Central memory CD8-positive, alpha-beta T cell (primary cell): ENCODE results near the gene MCOLN2.
"Not testable (repeated sequence)": the region's sequence is repeated elsewhere in the genome, so short reads cannot be mapped to it uniquely, and the experiment has no call there.

Source experiments
- ATAC-seq: fragments of 150-1000 bp; cut with Tn5 transposase; replicated peaks from 2 replicates; pipeline ENCODE4 v1.10.0; 2022; ENCODE audit warnings: mild to moderate bottlenecking, moderate FRiP score, moderate number of reproducible peaks; ENCODE audit not compliant: poor library complexity, severe bottlenecking; ENCODE audit errors: extremely low read depth
- DNase-seq, 2 donors: peaks; one replicate each; pipeline ENCODE4 v3.0.0; 2021; ENCODE audit warnings: low spot score in 2 of 2
- H3K27ac Mint-ChIP-seq: one replicate; pipeline ENCODE4 v1.8.0; 2022; ENCODE audit warnings: low read depth, mild to moderate bottlenecking, moderate library complexity, mixed read lengths
- H3K27me3 Mint-ChIP-seq: one replicate; pipeline ENCODE4 v1.8.0; 2022; ENCODE audit warnings: mixed read lengths
- H3K36me3 Mint-ChIP-seq: one replicate; pipeline ENCODE4 v1.8.0; 2022; ENCODE audit warnings: mild to moderate bottlenecking, moderate library complexity, mixed read lengths; ENCODE audit not compliant: insufficient read depth
- H3K4me1 Mint-ChIP-seq: one replicate; pipeline ENCODE4 v1.8.0; 2022; ENCODE audit warnings: mixed read lengths
- H3K4me3 Mint-ChIP-seq: one replicate; pipeline ENCODE4 v1.8.0; 2022; ENCODE audit warnings: mild to moderate bottlenecking, moderate library complexity, mixed read lengths
- H3K9me3 Mint-ChIP-seq: one replicate; pipeline ENCODE4 v1.8.0; 2022; ENCODE audit warnings: mixed read lengths

MCOLN2 gene

DNA sequence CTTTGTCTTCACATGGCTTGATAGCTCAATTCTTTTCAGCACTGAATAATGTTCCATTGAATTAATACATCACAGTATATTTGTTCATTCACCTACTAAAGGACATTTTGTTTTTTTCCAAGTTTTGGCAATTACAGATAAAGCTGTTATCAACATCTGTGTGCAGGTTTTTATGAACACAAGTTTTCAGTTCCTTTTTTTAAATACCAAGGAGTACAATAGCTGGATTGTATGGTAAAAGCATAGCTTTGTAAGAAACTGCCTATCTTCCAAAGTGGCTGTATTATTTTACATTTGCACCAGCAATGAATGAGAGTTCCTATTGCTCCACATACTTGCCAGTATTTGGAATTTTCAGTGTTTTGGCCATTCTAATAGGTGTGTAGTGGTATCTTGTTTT, 4.8 kb upstream of the MCOLN2 start:
- DNase-seq = no peak
- Mint-ChIP-seq H3K4me1 (peaks cover 56% of the 10 kb centered on the region), H3K9me3 (peaks cover 11% of the 10 kb centered on the region), H3K27me3 (no peaks in the 10 kb centered on the region), H3K27ac (no peak overlapping the region), H3K36me3 (peaks cover 3% of the 10 kb centered on the region), H3K4me3 (no peak overlapping the region)
- ATAC-seq = no peak

DNA sequence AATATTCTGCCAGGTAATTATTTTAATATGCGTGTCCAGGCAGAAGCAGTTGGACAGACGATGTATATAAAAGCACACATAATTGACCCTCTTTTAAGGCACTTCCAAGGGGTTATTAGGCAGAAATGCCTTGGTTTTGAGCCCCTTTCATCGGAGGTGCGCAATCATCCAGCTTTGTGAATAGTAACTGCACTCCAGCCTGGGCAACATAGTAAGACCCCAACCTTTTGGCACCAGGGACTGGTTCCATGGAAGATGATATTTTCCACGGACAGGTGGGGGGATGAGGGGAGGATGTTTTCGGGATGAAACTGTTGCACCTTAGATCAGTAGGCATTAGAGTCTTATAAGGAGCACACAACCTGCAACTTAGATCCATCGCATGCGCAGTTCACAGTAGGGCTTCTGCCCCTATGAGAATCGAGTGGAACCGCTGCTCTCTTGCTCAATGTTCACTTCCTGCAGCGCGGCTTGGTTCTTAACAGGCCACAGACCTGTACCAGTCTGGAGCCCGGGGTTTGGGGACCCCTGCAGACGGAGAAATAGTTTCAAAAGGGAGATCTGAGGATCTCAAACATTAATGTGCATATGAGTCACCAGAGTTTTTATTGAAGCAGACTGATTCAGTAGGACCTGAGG, 1.8 kb upstream of the MCOLN2 start:
- Mint-ChIP-seq H3K27ac (peak overlapping the region; percentile 93), H3K4me1 (peaks cover 51% of the 10 kb centered on the region), H3K4me3 (peak overlapping the region; percentile 92), H3K27me3 (no peaks in the 10 kb centered on the region), H3K9me3 (no peaks in the 10 kb centered on the region), H3K36me3 (peaks cover 3% of the 10 kb centered on the region)
- ATAC-seq (peak; percentile 79), DNase-seq (peak; percentile 37 to 68)

DNA sequence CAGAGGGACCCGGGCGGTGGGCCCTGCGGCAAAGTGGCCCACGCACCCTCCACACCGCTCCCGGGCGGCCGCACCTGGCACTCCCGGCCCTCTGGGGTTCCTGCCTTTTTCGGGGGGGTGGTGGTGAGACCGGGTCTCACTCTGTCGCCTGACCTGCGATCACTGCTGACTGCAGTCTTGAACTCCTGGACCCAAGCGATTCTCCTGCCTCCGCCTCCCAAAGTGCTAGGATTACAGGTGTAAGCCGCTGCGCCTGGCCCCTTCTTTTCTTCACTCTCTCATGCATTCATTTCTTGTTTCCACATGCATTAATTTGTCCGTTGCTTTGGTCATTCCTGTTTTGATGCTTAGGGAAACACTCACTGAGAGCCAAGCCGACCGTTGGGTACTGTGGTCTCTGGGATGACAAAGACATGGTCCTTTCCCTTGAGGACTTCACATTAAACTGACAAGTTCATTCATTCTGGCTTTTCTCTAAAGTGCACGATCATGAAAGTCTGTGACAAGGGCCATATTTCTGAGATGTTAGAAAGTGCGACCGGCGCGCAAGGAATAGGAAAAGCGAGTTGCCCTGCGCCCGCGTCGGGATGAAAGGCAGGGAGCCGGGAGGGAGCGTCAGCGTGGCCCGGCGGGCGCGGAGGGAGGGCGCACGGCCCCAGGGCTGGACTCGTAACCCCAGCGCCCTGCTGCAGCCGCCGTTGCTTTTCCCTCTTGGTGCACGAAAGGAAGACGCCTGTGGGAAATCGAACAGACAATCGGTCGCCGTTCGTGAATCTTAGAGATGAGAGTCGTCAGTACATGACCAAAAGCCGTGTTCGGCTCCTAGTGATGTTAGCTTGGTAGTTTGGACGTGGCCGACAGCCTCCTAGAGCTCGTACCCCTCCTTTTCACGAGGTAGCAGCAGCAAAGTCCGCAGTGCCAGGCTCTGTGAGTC, 1.0 kb upstream of the MCOLN2 start:
- DNase-seq (no peak), ATAC-seq (no peak)
- Mint-ChIP-seq H3K27ac (peak overlapping the region; percentile 93), H3K4me1 (peaks cover 57% of the 10 kb centered on the region), H3K9me3 (no peaks in the 10 kb centered on the region), H3K36me3 (peaks cover 3% of the 10 kb centered on the region), H3K4me3 (peak overlapping the region; percentile 92), H3K27me3 (no peaks in the 10 kb centered on the region)

DNA sequence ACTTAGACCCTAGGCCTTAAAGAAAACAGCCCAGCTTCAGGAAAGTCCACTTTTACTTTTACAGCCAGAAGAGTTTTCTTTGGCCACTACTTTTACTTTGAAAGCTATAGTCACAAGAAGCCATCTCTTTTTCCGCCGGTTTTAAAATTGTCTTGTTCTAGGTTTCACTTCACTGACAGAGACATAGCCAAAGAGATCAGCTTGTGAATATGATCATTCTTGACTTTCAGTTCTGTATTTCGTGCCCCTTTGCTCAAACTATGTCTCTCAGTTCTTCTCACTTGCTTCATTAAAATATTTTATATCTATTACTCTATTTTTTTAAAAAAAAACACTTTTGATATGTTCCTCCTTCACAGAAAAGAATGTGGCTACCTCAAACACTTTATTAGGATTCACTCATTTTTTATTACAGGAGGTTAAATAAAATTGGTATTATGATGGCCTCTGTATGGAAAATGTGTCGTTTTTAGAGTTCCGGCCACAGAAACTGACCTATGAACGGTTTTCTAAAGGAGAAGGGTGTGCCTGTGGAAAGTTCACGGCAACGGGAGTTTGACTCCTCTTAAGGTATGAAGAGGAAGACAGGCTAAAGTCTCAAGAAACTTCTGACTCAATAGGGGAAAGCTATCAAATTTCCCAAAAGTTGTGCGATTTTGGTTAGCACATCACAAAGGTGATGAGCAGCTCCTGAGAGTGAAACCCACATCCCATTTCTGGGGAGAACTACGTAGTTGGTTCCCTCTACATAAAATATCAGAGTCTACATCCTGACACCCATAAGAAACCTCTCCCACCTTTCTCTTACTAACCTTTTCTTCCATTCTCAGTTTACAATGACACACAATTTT, 1.2 kb downstream of the MCOLN2 start:
- H3K4me1 Mint-ChIP-seq = peaks cover 68% of the 10 kb centered on the region
- H3K9me3 Mint-ChIP-seq = no peaks in the 10 kb centered on the region
- no peak for ATAC-seq
- H3K27ac Mint-ChIP-seq = peak overlapping the region; percentile 56
- no peaks in the 10 kb centered on the region for H3K27me3 Mint-ChIP-seq
- no peak for DNase-seq
- H3K4me3 Mint-ChIP-seq = peak overlapping the region; percentile 92
- H3K36me3 Mint-ChIP-seq = peaks cover 5% of the 10 kb centered on the region

DNA sequence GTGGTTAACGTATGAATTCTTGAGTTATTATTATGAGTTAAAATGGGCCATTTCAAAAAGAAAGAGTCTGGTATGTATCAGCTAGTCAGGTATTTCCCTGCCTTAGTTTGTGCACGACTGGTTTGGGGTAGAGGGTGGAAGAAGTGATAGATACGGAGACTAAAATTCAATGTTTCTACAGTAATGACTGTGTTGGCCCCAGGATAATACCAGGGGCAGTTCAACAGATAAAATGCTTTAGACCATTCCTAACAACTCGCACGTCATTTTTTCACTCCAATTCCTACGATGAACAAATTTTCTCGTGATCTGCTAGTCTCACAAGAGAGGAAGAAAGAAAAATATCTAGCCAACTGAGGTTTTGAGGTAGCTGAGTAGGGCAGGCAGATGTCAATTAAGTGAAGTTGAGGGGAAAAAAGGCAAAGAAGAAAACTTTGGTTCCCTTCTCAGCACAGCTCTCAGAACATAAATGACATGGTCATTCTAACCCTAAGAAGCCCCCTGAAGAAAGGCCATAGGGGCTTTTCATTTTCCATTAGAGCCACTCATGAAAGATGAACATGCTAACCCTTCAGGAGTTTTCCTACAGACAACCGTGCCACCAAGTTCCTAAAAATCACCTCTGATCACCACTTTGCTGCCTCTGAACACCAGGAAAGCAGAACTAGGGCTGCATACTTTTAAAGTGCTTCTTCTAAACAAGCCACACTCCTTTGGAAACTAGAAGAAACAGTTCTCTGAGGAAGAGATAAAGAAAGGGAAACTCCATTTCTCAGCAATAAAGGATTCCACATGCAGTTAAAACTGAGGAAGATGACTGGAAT, 5.6 kb downstream of the MCOLN2 start:
- Mint-ChIP-seq H3K27me3 (no peaks in the 10 kb centered on the region), H3K27ac (peak overlapping the region; percentile 85), H3K4me3 (peak overlapping the region; percentile 65), H3K36me3 (peaks cover 3% of the 10 kb centered on the region), H3K9me3 (no peaks in the 10 kb centered on the region), H3K4me1 (peaks cover 60% of the 10 kb centered on the region)
- DNase-seq = no peak
- no peak for ATAC-seq

DNA sequence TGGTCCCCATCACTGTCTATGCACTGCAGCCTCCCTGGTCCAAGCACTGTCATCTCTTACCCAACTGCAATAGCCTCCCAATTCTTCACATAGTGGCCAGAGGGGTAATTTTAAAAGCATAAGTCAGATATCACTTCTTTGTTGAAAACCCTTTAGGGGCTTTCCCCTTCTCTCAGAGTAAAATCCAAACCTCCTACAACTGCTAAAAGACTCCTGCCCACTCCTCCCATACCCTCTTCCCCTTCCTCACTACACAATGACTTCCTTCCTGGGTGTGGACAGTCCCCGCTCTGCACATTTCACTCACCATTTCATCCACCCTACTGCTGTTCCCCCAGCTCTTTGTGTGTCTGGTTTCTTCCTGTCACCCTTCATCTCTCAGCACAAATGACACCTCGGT, 8.3 kb downstream of the MCOLN2 start:
- no peaks in the 10 kb centered on the region for H3K9me3 Mint-ChIP-seq
- H3K4me1 Mint-ChIP-seq = peaks cover 72% of the 10 kb centered on the region

DNA sequence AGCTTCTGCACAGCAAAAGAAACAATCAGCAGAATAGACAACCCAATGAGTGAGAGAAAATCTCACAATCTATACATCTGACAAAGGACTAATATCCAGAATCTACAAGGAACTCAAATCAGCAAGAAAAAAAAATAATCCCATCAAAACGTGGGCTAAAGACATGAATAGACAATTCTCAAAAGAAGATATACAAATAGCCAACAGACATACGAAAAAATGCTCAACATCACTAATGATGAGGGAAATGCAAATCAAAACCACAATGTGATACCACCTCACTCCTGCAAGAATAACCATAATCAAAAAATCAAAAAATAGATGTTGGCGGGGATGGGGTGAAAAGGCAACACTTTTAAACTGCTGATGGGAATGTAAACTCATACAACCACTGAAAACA, 10.4 kb downstream of the MCOLN2 start:
- H3K27ac Mint-ChIP-seq, DNase-seq, ATAC-seq, H3K9me3 Mint-ChIP-seq, H3K4me3 Mint-ChIP-seq, H3K27me3 Mint-ChIP-seq: not testable (repeated sequence)
- H3K4me1 Mint-ChIP-seq = peaks cover 53% of the 10 kb centered on the region
- H3K36me3 Mint-ChIP-seq = peaks cover 16% of the 10 kb centered on the region

More for the DNA sequence above, 8.3 kb downstream of the MCOLN2 start:
- peak overlapping the region; percentile 25 for H3K4me3 Mint-ChIP-seq
- ATAC-seq (peak; percentile 72), DNase-seq (no peak)
- peak overlapping the region; percentile 68 for H3K27ac Mint-ChIP-seq
- peaks cover 15% of the 10 kb centered on the region for H3K36me3 Mint-ChIP-seq
- H3K27me3 Mint-ChIP-seq = no peaks in the 10 kb centered on the region

DNA sequence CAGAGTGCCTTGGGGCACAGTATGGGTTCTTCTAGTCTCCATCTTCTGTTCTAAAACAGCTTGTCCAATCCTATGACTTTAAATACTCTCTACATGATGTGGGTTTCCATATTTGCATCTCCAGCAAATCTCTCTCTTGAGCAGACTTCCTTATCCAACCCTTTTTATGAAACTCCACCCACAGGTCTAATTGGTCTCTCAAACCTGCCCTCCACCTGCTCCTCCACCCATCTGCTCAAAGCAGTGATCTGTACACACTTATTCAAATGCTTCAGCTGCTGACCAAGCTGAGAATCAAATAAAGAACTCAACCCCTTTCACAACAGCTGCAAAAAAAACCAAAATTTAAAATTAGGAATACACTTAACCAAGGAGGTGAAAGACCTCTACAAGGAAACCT, 11.5 kb downstream of the MCOLN2 start:
- ATAC-seq = no peak
- Mint-ChIP-seq H3K27me3 (no peaks in the 10 kb centered on the region), H3K4me3 (no peak overlapping the region), H3K27ac (no peak overlapping the region), H3K9me3 (peaks cover 7% of the 10 kb centered on the region), H3K36me3 (peaks cover 14% of the 10 kb centered on the region), H3K4me1 (peaks cover 54% of the 10 kb centered on the region)
- DNase-seq = no peak

DNA sequence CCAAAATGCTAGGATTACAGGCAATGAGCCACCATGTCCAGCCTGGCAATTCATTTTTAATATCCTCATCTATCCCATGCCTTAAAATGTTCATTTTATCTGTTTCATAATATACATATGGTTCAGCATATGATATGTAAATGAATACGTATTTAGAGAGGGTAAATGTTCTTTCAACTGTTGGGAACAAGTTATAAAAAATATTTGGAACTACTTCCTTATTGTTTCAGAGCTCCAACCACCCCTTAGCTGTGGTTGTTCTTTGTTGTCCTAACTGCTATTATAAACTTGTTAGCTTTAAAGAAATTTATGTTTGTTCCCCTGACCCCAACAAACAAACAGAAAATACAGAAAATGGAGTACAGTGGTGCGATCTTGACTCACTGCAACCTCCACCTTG, 14.5 kb downstream of the MCOLN2 start:
- Mint-ChIP-seq H3K4me3 (no peak overlapping the region), H3K27ac (no peak overlapping the region), H3K36me3 (peaks cover 12% of the 10 kb centered on the region), H3K4me1 (peaks cover 70% of the 10 kb centered on the region), H3K27me3 (no peaks in the 10 kb centered on the region), H3K9me3 (peaks cover 7% of the 10 kb centered on the region)
- no peak for DNase-seq
- no peak for ATAC-seq

DNA sequence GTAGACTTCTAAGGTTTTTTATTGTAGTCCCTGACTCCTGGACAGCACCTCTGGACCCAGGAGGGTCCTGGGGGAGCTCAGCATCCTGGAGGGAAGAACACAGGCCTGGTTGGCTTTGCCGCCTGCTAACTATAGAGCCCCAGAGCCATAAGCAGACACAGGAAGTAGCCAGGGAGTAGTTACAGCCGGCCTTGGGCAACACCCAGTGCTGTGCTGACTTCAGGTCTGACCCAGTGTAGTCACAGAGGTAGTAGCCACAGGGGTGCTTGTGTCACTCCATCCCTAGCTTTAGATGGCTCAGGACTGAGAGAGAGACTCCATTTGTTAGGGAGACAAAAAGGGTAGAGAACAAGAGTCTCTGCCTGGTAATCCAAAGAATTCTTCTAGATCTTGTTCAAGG, 21.9 kb downstream of the MCOLN2 start:
- Mint-ChIP-seq H3K4me1 (peaks cover 84% of the 10 kb centered on the region), H3K27me3 (no peaks in the 10 kb centered on the region), H3K27ac (peak overlapping the region; percentile 77), H3K9me3 (no peaks in the 10 kb centered on the region), H3K36me3 (peaks cover 6% of the 10 kb centered on the region), H3K4me3 (no peak overlapping the region)
- ATAC-seq (no peak), DNase-seq (no peak)

DNA sequence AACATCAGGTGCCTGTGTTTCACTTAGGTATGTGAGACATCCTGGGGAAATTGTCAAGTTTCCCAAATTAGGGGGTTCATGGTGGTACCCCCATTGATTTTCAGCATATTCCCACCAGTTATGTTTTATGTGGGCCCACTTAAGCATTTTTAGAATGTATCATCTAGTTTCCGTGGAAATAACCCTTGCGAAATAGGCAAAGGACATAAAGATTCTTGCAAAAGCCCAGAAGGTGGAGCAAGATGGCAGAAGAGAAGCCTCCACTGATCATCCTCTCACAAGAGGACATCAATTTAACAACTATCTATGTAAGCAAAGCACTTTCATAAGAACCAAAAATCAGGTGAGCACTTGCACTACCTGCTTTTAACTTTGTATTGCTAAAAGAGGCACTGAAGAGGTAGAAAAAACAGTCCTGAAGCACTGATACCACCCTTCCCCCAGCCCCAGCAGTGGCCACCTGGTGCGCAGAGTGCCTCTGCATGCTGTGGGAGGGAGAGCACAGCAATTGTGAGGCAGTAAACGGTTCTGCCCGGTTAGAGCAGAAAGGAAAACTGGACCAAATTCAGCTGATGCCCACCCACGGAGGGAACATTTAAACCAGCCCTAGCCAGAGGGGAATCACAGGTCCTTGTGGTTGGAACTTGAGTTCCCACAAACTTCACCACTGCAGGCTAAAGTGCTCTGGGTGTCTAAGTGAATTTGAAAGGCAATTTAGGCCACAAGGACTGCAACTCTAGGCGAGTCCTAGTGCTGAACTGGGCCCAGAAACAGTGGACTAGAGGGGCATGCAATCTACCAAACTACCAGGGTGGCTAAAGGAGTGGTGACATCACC, 23.2 kb downstream of the MCOLN2 start:
- peaks cover 6% of the 10 kb centered on the region for H3K36me3 Mint-ChIP-seq
- no peaks in the 10 kb centered on the region for H3K9me3 Mint-ChIP-seq
- no peak overlapping the region for H3K4me3 Mint-ChIP-seq
- H3K27me3 Mint-ChIP-seq = no peaks in the 10 kb centered on the region
- peaks cover 78% of the 10 kb centered on the region for H3K4me1 Mint-ChIP-seq
- H3K27ac Mint-ChIP-seq = no peak overlapping the region
- DNase-seq (no peak), ATAC-seq (peak; percentile 21)
